ENCODE data around the gene EIPR1.

The EIPR1 gene

DNA sequence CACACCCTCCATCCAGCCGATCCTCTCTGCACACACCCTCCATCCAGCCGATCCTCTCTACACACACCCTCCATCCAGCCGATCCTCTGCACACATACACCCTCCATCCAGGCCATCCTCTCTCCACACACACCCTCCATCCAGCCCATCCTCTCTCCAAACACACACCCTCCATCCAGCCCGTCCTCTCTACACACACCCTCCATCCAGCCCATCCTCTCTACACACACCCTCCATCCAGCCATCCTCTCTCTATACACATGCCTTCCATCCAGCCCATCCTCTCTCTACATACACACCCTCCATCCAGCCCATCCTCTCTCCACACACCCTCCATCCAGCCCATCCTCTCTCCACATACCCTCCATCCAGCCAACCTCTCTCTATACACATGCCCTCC, 83.1 kb downstream of the EIPR1 start:
- no peak overlapping the region for H3K4me3 ChIP-seq (ENCODE audit: low read length)
- no peak for TF ChIP-seq CTCF (conservative IDR thresholded peaks at IDR 0.05; ENCODE audit: low read length)
- no peak for DNase-seq (ENCODE audit: low read depth)

DNA sequence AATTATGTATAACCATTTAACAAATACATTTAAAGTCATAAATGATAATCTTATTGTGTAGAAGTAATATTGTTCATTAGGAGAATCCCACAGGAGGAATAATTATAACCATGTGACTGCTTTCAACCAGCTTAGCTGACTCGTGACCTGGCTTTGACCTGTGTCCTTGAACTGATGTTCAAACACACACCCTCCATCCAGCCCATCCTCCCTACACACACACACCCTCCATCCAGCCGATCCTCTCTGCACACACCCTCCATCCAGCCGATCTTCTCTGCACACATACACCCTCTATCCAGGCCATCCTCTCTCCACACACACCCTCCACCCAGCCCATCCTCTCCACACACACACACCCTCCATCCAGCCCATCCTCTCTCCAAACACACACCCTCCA, 83.5 kb downstream of the EIPR1 start:
- no peak overlapping the region for H3K4me3 ChIP-seq (ENCODE audit: low read length)
- no peak for TF ChIP-seq CTCF (conservative IDR thresholded peaks at IDR 0.05; ENCODE audit: low read length)

DNA sequence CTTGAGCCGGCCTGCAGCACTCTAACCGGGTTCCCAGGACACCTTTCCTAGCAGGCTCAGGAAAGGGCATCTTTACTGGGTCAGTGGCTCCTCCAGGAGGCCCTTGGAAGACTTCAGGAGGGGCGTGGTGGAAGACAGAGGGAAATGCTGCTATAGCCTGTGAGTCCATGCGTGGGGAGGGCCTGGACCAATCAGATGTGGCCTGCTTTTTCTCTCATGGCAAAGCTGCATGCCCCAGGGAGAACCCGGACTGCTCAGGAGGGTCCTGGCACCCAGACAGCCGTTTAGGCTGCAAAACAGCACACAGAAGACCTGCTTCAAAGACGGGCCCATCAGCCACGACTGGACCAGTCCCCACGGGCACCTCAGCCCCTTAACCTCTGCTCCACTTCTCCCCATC, 84.4 kb downstream of the EIPR1 start:
- TF ChIP-seq CTCF (conservative IDR thresholded peaks at IDR 0.05; ENCODE audit: low read length): no peak
- DNase-seq (ENCODE audit: low read depth): no peak
- H3K4me3 ChIP-seq (ENCODE audit: low read length): no peak overlapping the region

More for the DNA sequence above, 83.5 kb downstream of the EIPR1 start:
- no peak for DNase-seq (ENCODE audit: low read depth)

DNA sequence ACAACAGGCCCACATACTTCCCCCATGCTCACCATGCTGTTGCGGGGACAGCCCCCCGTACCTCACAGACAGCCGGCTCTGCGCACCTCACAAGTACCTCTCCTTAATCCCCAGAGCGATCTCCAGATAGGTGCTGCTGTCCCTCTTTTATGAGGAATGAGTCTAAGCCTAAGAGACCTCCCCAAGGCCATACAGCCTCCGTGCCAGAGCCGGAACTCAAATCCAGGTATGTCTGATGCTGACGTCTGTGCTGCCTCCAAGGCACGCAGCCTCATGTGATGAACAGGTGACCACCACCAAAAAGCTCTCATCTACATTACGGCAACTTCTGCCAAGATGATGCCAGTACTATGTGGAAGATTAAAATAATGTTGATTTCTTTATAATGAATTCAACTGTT, 85.2 kb downstream of the EIPR1 start:
- DNase-seq (ENCODE audit: low read depth): no peak
- no peak overlapping the region for H3K4me3 ChIP-seq (ENCODE audit: low read length)
- TF ChIP-seq CTCF (conservative IDR thresholded peaks at IDR 0.05; ENCODE audit: low read length): no peak

DNA sequence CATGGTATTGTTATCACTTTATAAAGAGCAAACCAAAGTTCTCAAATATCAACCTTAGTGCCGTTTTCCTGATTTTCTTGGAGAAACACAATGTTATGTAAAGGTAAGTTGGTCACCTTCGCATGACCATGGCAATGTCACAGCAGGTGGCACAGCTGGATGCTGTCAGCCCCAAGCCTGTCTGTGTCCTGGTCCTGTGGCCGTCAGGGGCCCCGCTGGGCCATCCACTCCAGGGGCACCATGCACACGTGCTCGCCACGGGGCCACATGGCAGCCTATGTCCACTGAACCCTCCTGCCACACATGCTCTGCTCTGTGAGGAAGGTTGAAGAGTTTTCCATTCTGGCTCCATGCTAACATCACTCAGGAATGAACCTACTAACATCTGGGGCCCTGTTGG, 85.9 kb downstream of the EIPR1 start:
- H3K4me3 ChIP-seq (ENCODE audit: low read length): no peak overlapping the region
- no peak for TF ChIP-seq CTCF (conservative IDR thresholded peaks at IDR 0.05; ENCODE audit: low read length)
- DNase-seq (ENCODE audit: low read depth): no peak

DNA sequence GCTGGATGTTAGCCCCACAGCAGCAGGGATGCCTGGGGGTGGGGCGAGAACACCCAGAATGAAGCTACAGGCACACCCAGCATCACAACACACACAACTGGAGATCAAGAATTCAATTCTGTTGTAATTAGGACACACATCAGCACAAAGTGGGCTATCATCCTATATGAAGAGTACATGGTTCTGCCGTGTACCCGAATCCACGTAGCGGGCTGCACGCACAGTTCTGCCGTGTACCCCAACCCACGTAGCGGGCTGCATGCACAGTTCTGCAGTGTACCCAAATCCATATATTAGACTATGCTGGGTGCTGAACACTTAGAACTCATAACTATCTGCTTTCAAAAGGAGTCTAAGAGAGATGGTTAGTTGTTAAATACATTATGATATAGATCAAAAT, 86.5 kb downstream of the EIPR1 start:
- no peak for DNase-seq (ENCODE audit: low read depth)
- no peak overlapping the region for H3K4me3 ChIP-seq (ENCODE audit: low read length)
- no peak for TF ChIP-seq CTCF (conservative IDR thresholded peaks at IDR 0.05; ENCODE audit: low read length)

- DNase-seq (ENCODE audit: low read depth): no peak
- no peak overlapping the region for H3K4me3 ChIP-seq (ENCODE audit: low read length)
- no peak for TF ChIP-seq CTCF (conservative IDR thresholded peaks at IDR 0.05; ENCODE audit: low read length)
Observed at GRCh38 chr2:3290655-3291054, 87.0 kb downstream of the EIPR1 start.
